Measurements from ENCODE around the gene LDLRAD4. TPM values are rescaled to one million over a fixed set of nuclear protein-coding genes. Genes with fewer than 3 reads are reported as not detected.

The LDLRAD4 gene
- total RNA-seq, 2 donors from 2014 or later = 33.1 to 41.2 TPM

DNA sequence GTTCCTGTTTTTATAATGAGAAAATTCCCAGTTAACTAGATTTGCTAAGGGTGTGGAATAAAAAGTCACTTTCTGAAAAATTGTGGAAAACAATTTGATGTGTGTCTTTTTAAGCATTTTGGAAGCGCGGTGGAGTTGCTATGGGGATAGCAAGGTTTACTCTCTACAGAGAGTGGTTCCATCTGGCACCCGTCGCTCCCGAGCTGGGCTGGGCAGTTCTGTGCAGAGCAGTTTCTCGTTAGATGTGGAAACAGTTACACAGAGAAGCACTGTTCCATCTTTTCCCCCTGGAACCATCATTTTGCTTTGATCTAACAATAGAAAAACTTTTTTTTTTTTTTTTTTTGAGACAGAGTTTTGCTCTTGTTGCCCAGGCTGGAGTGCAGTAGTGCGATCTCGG is 17.4 kb downstream of the LDLRAD4 start:
- H3K27ac ChIP-seq = peak overlapping the region; percentile 28 to 53
- DNase-seq (ENCODE audit: low spot score) = peak; percentile 83
- H3K27me3 ChIP-seq = no peaks in the 10 kb centered on the region
- H3K4me3 ChIP-seq = no peak overlapping the region
- TF ChIP-seq, protein P1, sequence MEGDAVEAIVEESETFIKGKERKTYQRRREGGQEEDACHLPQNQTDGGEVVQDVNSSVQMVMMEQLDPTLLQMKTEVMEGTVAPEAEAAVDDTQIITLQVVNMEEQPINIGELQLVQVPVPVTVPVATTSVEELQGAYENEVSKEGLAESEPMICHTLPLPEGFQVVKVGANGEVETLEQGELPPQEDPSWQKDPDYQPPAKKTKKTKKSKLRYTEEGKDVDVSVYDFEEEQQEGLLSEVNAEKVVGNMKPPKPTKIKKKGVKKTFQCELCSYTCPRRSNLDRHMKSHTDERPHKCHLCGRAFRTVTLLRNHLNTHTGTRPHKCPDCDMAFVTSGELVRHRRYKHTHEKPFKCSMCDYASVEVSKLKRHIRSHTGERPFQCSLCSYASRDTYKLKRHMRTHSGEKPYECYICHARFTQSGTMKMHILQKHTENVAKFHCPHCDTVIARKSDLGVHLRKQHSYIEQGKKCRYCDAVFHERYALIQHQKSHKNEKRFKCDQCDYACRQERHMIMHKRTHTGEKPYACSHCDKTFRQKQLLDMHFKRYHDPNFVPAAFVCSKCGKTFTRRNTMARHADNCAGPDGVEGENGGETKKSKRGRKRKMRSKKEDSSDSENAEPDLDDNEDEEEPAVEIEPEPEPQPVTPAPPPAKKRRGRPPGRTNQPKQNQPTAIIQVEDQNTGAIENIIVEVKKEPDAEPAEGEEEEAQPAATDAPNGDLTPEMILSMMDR (IDR thresholded peaks at IDR 0.05) = no peak
- no peaks in the 10 kb centered on the region for H3K36me3 ChIP-seq
- no peaks in the 10 kb centered on the region for H3K9me3 ChIP-seq
- H3K4me1 ChIP-seq = peaks cover 0 to 38% of the 10 kb centered on the region in 2 donors

DNA sequence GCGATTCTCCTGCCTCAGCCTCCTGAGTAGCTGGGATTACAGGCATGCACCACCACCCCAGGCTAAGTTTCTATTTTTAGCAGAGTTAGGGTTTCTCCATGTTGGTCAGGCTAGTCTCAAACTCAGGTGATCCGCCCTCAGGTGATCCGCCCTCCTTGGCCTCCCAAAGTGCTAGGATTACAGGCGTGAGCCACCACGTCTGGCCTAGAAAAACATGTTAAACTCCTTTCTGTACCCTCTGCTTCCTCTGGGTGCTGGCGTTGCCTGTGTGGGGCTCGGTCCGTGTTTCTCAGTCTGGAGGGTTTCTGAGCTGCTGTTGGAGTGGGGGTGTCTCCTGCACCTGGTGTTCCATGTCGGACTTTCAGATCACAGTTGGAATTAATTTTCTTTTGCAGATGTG is 17.9 kb downstream of the LDLRAD4 start:
- H3K27ac ChIP-seq = peak overlapping the region in 1 of 2 donors; percentile 0
- peaks cover 0 to 38% of the 10 kb centered on the region in 2 donors for H3K4me1 ChIP-seq
- no peaks in the 10 kb centered on the region for H3K9me3 ChIP-seq
- peak; percentile 38 for DNase-seq (ENCODE audit: low spot score)
- no peaks in the 10 kb centered on the region for H3K27me3 ChIP-seq
- H3K4me3 ChIP-seq = no peak overlapping the region
- TF ChIP-seq, protein P1 (IDR thresholded peaks at IDR 0.05) = no peak
- H3K36me3 ChIP-seq = no peaks in the 10 kb centered on the region

DNA sequence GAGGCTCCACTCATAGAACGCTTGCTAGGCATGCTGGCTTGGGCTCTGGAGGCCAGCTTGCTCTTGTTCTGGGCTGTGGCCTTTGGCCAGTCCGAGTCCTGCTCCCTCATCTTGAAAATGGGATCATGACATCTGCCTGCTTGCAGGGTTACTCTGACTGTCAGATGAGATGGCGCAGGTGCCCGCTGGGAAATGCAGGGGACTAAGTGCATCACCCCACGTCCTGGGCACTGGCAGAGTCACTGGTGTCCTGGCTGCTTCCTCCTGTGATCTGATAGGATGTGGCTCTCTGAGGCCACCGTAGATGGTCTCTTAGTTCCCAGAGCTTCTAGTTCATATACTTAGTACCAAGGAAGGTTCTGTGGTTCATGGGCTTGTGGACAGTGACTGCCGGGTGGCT is 18.5 kb downstream of the LDLRAD4 start:
- Histone ChIP-seq H3K9me3 (no peaks in the 10 kb centered on the region), H3K4me3 (no peak overlapping the region), H3K27ac (no peak overlapping the region), H3K36me3 (no peaks in the 10 kb centered on the region), H3K4me1 (peaks cover 0 to 34% of the 10 kb centered on the region in 2 donors), H3K27me3 (no peaks in the 10 kb centered on the region)
- DNase-seq (ENCODE audit: low spot score) = no peak
- TF ChIP-seq, protein P1 (IDR thresholded peaks at IDR 0.05) = no peak

DNA sequence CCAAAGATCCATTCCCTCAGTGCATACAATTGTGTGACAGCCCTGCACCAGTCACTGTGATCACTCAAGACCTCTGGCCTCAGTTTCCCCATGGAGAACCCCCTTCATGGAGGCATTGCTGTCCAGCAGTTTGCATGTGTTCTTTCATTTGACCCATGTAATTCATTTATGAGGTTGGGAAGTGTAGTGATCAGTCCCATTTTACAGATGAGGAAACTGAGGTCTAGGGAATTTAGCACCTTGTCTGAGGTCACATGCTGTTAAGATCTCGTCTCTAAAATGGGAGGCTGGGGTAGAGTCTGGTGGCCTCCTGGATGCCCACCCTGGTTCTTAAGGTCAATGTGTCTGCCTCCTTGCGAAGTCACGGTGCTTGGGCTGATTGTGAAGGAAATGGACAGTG is 19.1 kb downstream of the LDLRAD4 start:
- no peaks in the 10 kb centered on the region for H3K9me3 ChIP-seq
- peaks cover 0 to 28% of the 10 kb centered on the region in 2 donors for H3K4me1 ChIP-seq
- H3K27ac ChIP-seq = no peak overlapping the region
- no peaks in the 10 kb centered on the region for H3K36me3 ChIP-seq
- no peak overlapping the region for H3K4me3 ChIP-seq
- no peak for DNase-seq (ENCODE audit: low spot score)
- TF ChIP-seq, protein P1 (IDR thresholded peaks at IDR 0.05) = no peak
- no peaks in the 10 kb centered on the region for H3K27me3 ChIP-seq

DNA sequence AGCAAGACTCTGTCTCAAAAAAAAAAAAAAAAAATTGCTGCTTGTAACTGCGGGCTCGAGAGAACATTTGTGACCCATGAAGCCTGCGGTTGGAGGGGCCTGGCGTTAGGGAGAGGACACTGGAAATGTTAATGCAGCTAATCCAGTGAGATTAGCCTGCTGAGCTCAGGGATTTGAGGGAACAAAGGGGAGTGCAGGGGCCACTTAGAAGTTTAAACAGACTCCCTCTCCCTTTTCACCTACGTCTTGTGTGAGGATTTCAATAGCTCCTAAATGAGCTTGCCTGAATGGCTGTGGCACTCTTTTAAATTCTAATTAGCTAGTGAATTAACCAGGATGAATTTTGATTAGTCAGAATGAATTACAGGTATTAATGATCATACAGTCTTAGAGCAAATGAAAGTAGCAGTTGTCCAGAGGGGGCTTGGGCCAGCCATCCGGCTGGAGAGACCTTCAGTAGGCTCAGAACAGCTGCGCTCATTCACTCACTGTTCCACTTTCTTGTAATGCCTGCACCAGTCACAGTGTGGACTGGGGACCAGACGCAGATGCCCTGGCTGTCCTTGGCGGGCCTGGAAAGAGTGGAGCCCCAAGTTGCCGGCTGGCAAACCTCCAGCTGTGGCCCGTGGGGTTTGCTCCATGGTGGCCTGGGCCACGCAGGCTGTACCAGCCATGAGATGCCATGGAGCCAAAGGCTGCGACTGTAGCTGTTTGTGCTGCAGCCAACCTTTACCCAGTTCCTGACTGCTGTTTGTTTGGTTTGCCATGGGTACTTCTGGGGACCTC is 20.8 kb downstream of the LDLRAD4 start:
- H3K36me3 ChIP-seq = no peaks in the 10 kb centered on the region
- no peak overlapping the region for H3K4me3 ChIP-seq
- no peak for DNase-seq (ENCODE audit: low spot score)
- H3K9me3 ChIP-seq = no peaks in the 10 kb centered on the region
- TF ChIP-seq, protein P1 (IDR thresholded peaks at IDR 0.05) = no peak
- no peaks in the 10 kb centered on the region for H3K27me3 ChIP-seq
- H3K27ac ChIP-seq = no peak overlapping the region
- peaks cover 0 to 15% of the 10 kb centered on the region in 2 donors for H3K4me1 ChIP-seq
